CD14-positive monocyte (primary cell): ENCODE results near the gene TDRD9. TPM values are rescaled to one million over a fixed set of nuclear protein-coding genes. Genes with fewer than 3 reads are reported as not detected.

Source experiments
- DNase-seq, 3 donors: peaks; one replicate each; pipeline ENCODE4 v3.0.0-alpha.2; 2011 to 2022
- H2AFZ ChIP-seq: 2 replicates; pipeline ENCODE4 v1.6.0; 2012; ENCODE audit warnings: mild to moderate bottlenecking, low read depth, low read length, inconsistent platforms; ENCODE audit not compliant: insufficient read depth, poor library complexity, severe bottlenecking
- H3K27ac ChIP-seq, 2 donors: 1 replicate in 1 of 2; 2 replicates in 1 of 2; pipeline ENCODE4 v1.5.1; 2012 to 2013; ENCODE audit warnings: low read length in 2 of 2, control low read depth in 1 of 2, inconsistent platforms in 1 of 2, low read depth in 1 of 2, mild to moderate bottlenecking in 1 of 2
- H3K27me3 ChIP-seq, 2 donors: one replicate each; pipeline versions ENCODE4 v1.6.0 to v1.6.1; 2011 to 2013; ENCODE audit warnings: low read length in 2 of 2; ENCODE audit not compliant: control insufficient read depth in 2 of 2, insufficient read depth in 2 of 2
- H3K36me3 ChIP-seq, 2 donors: replicated peaks in 1 of 2; 1 replicate in 1 of 2; 2 replicates in 1 of 2; pipeline versions ENCODE4 v1.5.1 to v1.6.1; 2012 to 2013; ENCODE audit warnings: low read length in 2 of 2, control low read depth in 1 of 2, inconsistent platforms in 1 of 2, mild to moderate bottlenecking in 1 of 2; ENCODE audit not compliant: insufficient read depth in 2 of 2, control insufficient read depth in 1 of 2
- H3K4me1 ChIP-seq, 2 donors: 1 replicate in 1 of 2; 2 replicates in 1 of 2; pipeline versions ENCODE4 v1.5.1 to v1.6.1; 2012 to 2013; ENCODE audit warnings: low read length in 2 of 2, control low read depth in 1 of 2, inconsistent platforms in 1 of 2, mild to moderate bottlenecking in 1 of 2, moderate library complexity in 1 of 2; ENCODE audit not compliant: insufficient read depth in 2 of 2, control insufficient read depth in 1 of 2
- H3K4me2 ChIP-seq: replicated peaks from 2 replicates; pipeline ENCODE3; 2012; ENCODE audit warnings: low read length, moderate library complexity, mild to moderate bottlenecking; ENCODE audit not compliant: poor library complexity, severe bottlenecking; ENCODE audit errors: extremely low read depth
- H3K4me3 ChIP-seq, 3 experiments: fragments of 200-600 bp in 1 of 3; sonication (generic) in 1 of 3; replicated peaks in 1 of 3; 1 replicate in 2 of 3; 2 replicates in 1 of 3; pipeline ENCODE4 v1.5.1; 2011 to 2013; ENCODE audit warnings: low read length in 3 of 3, mild to moderate bottlenecking in 3 of 3, control low read depth in 2 of 3, low read depth in 2 of 3, inconsistent platforms in 1 of 3, moderate library complexity in 1 of 3
- H3K79me2 ChIP-seq: 2 replicates; pipeline ENCODE4 v1.6.0; 2012; ENCODE audit warnings: mild to moderate bottlenecking, control low read depth, inconsistent platforms, low read length, moderate library complexity; ENCODE audit not compliant: insufficient read depth
- H3K9ac ChIP-seq: 2 replicates; pipeline ENCODE4 v1.6.0; 2017; ENCODE audit warnings: low read length, mild to moderate bottlenecking; ENCODE audit not compliant: insufficient read depth, poor library complexity, severe bottlenecking
- H3K9me3 ChIP-seq, 2 donors: replicated peaks in 1 of 2; 1 replicate in 1 of 2; 2 replicates in 1 of 2; pipeline versions ENCODE4 v1.5.1 to v1.6.1; 2012 to 2013; ENCODE audit warnings: low read length in 2 of 2, control low read depth in 1 of 2; ENCODE audit not compliant: control insufficient read depth in 1 of 2, insufficient read depth in 1 of 2
- H4K20me1 ChIP-seq: 2 replicates; pipeline ENCODE4 v1.6.0; 2012; ENCODE audit warnings: mild to moderate bottlenecking, low read length, control low read depth, moderate library complexity; ENCODE audit not compliant: insufficient read depth
- H3K27ac Mint-ChIP-seq, 7 donors: one replicate each; pipeline ENCODE4 v1.8.0; 2020; ENCODE audit warnings: mild to moderate bottlenecking in 7 of 7, mixed read lengths in 7 of 7, moderate library complexity in 6 of 7, inconsistent platforms in 2 of 7
- H3K27me3 Mint-ChIP-seq, 3 donors: one replicate each; pipeline ENCODE4 v1.8.0; 2021 to 2022; ENCODE audit warnings: low read depth in 3 of 3, mild to moderate bottlenecking in 3 of 3, mixed read lengths in 3 of 3, moderate library complexity in 3 of 3, inconsistent platforms in 1 of 3
- H3K36me3 Mint-ChIP-seq, 2 donors: one replicate each; pipeline ENCODE4 v1.8.0; 2020; ENCODE audit warnings: mixed read lengths in 2 of 2, inconsistent platforms in 1 of 2, mild to moderate bottlenecking in 1 of 2
- H3K4me1 Mint-ChIP-seq: one replicate; pipeline ENCODE4 v1.8.0; 2020; ENCODE audit warnings: mild to moderate bottlenecking, mixed read lengths
- H3K4me3 Mint-ChIP-seq, 2 donors: one replicate each; pipeline ENCODE4 v1.8.0; 2020; ENCODE audit warnings: mild to moderate bottlenecking in 2 of 2, mixed read lengths in 2 of 2, moderate library complexity in 1 of 2
- H3K9me3 Mint-ChIP-seq, 7 donors: one replicate each; pipeline ENCODE4 v1.8.0; 2020 to 2022; ENCODE audit warnings: mixed read lengths in 7 of 7, mild to moderate bottlenecking in 6 of 7, moderate library complexity in 6 of 7, inconsistent platforms in 2 of 7
- WGBS: methylation state at CpG from one replicate; pipeline ENCODE4 v1.1.5; 2013; ENCODE audit warnings: missing lambda C conversion rate; ENCODE audit not compliant: insufficient coverage; 5-methylcytosine and 5-hydroxymethylcytosine counted together
- intact Hi-C, 2 donors: fragments of 100-400 bp; cut with micrococcal nuclease; formaldehyde crosslinking; loops; one replicate each; pipeline versions ENCODE4 v1.15.0 to v1.15.1; 2023
- polyA plus RNA-seq, 3 donors: library from polyadenylated mRNA; depleted of rRNA in 1 of 3; unstranded in 2 of 3; stranded (reverse) in 1 of 3; fragments of 300-500 nt in 2 of 3; fragments of >200 nt in 1 of 3; fragmentation: Illumina TruSeq in 2 of 3; gene quantifications; 1 replicate in 2 of 3; 2 replicates in 1 of 3; pipeline ENCODE4 v1.2.3, GENCODE V29; 2012 to 2021
- TF ChIP-seq, protein P1 (sequence below): fragments of 200-600 bp; IDR thresholded peaks from one replicate; pipeline ENCODE4 v1.8.0; 2022; ENCODE audit warnings: antibody characterized with exemption, mild to moderate bottlenecking

The TDRD9 gene
- polyA plus RNA-seq, 3 donors = 7.6 to 12.1 (median 11.8) TPM

DNA sequence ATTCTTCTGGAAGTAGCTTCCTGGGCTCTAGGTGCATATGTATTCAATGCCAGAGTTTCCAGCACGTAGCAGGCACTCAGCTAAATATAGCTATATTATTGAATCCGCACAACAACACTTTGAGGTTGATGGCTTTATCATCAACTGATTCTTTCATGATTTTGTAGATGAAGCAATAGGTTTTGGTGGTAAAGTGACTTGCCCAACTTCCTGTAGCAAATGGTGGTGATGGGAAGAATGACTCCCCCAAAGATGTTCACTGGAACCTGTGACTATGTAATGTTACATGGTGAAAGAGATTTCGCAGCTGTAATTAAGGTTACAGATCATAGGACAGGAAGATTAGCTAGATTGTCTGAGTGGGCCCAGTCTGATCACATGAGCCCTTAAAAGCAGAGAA is 3.2 kb downstream of the TDRD9 start:
- Histone ChIP-seq H3K36me3 (no peaks in the 10 kb centered on the region), H3K4me2 (peak overlapping the region; percentile 73), H3K4me3 (peak overlapping the region in 2 of 3 experiments; percentile 4 to 68), H3K27ac (peak overlapping the region; percentile 82 to 88), H2AFZ (peak overlapping the region; percentile 31), H3K4me1 (peaks cover 58 to 60% of the 10 kb centered on the region in 2 donors), H3K9ac (peak overlapping the region; percentile 23), H3K9me3 (no peaks in the 10 kb centered on the region), H4K20me1 (no peaks in the 10 kb centered on the region), H3K79me2 (peaks cover 18% of the 10 kb centered on the region), H3K27me3 (no peaks in the 10 kb centered on the region)
- TF ChIP-seq, protein P1, sequence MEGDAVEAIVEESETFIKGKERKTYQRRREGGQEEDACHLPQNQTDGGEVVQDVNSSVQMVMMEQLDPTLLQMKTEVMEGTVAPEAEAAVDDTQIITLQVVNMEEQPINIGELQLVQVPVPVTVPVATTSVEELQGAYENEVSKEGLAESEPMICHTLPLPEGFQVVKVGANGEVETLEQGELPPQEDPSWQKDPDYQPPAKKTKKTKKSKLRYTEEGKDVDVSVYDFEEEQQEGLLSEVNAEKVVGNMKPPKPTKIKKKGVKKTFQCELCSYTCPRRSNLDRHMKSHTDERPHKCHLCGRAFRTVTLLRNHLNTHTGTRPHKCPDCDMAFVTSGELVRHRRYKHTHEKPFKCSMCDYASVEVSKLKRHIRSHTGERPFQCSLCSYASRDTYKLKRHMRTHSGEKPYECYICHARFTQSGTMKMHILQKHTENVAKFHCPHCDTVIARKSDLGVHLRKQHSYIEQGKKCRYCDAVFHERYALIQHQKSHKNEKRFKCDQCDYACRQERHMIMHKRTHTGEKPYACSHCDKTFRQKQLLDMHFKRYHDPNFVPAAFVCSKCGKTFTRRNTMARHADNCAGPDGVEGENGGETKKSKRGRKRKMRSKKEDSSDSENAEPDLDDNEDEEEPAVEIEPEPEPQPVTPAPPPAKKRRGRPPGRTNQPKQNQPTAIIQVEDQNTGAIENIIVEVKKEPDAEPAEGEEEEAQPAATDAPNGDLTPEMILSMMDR = no peak
- DNase-seq = peak; percentile 72 to 88 (median 81)
- Mint-ChIP-seq H3K27ac (peak overlapping the region; percentile 89 to 97 (median 95)), H3K4me1 (peaks cover 71% of the 10 kb centered on the region), H3K36me3 (peaks cover 8 to 14% of the 10 kb centered on the region in 2 donors), H3K4me3 (peak overlapping the region; percentile 6 to 76), H3K27me3 (peaks cover 0 to 2% (median 0%) of the 10 kb centered on the region in 3 donors), H3K9me3 (peaks cover 0 to 5% (median 2%) of the 10 kb centered on the region in 7 donors)
- 0% methylated on average over 1 of the region's 3 CpGs for WGBS
- intact Hi-C loops = no loop called here

DNA sequence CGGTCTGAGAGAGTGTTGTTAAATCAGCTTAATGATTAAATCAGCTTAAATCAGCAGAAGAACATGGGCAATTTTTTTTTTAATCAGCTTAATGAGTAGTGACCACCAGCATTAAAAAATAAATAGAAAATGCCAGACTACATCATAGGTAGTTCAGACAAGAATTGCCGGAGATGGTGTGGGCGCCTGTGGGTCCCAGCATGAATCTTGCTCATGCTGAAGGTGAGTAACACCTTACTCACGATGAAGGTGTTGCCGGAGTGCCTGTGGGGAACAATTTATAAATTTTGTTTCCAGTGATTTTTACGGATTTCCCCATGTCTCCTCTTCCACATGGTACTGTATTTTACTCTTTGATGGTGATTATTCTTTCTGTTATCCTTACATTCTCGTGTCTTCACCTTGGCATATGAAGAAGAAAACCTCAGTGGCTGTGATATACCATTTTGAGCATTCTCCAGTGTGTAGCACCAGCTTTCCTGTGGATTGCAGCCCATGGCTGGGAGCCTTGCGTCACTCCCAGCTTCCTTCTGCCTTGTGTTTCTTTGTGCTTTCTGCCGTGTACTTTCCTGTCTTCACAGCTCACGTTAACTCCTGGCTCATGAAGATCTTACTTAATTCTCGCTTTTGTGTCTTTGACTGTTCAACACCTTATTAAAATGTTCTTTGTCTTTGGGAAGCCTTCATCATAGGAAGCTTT is 4.7 kb downstream of the TDRD9 start:
- peaks cover 8 to 17% of the 10 kb centered on the region in 2 donors for H3K36me3 Mint-ChIP-seq
- Histone ChIP-seq H4K20me1 (no peaks in the 10 kb centered on the region), H3K36me3 (no peaks in the 10 kb centered on the region), H3K27ac (peak overlapping the region; percentile 72 to 88), H3K9me3 (no peaks in the 10 kb centered on the region), H3K79me2 (peaks cover 31% of the 10 kb centered on the region), H2AFZ (peak overlapping the region; percentile 69), H3K4me2 (peak overlapping the region; percentile 73), H3K4me3 (peak overlapping the region in 2 of 3 experiments; percentile 18 to 68), H3K4me1 (peaks cover 58 to 65% of the 10 kb centered on the region in 2 donors), H3K27me3 (no peaks in the 10 kb centered on the region), H3K9ac (peak overlapping the region; percentile 44)
- peak; percentile 33 to 74 (median 61) for DNase-seq
- intact Hi-C loops = no loop called here
- peak overlapping the region; percentile 89 to 97 (median 95) for H3K27ac Mint-ChIP-seq
- peaks cover 0 to 3% (median under 1%) of the 10 kb centered on the region in 7 donors for H3K9me3 Mint-ChIP-seq
- H3K4me3 Mint-ChIP-seq = peak overlapping the region; percentile 9 to 78
- peaks cover 0 to 2% (median 0%) of the 10 kb centered on the region in 3 donors for H3K27me3 Mint-ChIP-seq
- TF ChIP-seq, protein P1 = no peak
- no CpG with 5 or more reads among the region's 11 CpGs for WGBS
- H3K4me1 Mint-ChIP-seq = peaks cover 82% of the 10 kb centered on the region
